WTC11 (cell line): ENCODE results near the gene STK39. TPM values are rescaled to one million over a fixed set of nuclear protein-coding genes. Genes with fewer than 3 reads are reported as not detected.

Experiments used
- ATAC-seq: fragments of 200-7000 bp; cut with Tn5 transposase; 2 replicates; pipeline ENCODE4 v1.10.0; 2021; ENCODE audit warnings: mild to moderate bottlenecking, moderate library complexity
- CTCF ChIA-PET: fragments of 300-600 bp; sonication (Branson Sonifier 250); formaldehyde crosslinking; loops from one replicate; lab custom pipeline; 2021; ENCODE audit warnings: antibody characterized with exemption; lab: Charles Lee
- POLR2A ChIA-PET: fragments of 350-600 bp; sonication (Branson Sonifier 250); formaldehyde crosslinking; loops from one replicate; lab custom pipeline; 2021; ENCODE audit warnings: antibody characterized with exemption; lab: Charles Lee
- DNase-seq: peaks from one replicate; pipeline ENCODE4 v3.0.0; 2021; ENCODE audit warnings: low spot score
- H3K27ac Mint-ChIP-seq: 2 replicates; pipeline ENCODE4 v1.8.0; 2021; ENCODE audit warnings: mixed read lengths
- H3K27me3 Mint-ChIP-seq: 2 replicates; pipeline ENCODE4 v1.8.0; 2021; ENCODE audit warnings: low read depth, mild to moderate bottlenecking, moderate library complexity, mixed read lengths
- H3K36me3 Mint-ChIP-seq: 2 replicates; pipeline ENCODE4 v1.8.0; 2021; ENCODE audit warnings: mixed read lengths
- H3K4me1 Mint-ChIP-seq: 2 replicates; pipeline ENCODE4 v1.8.0; 2022; ENCODE audit warnings: mixed read lengths
- H3K4me3 Mint-ChIP-seq: 2 replicates; pipeline ENCODE4 v1.8.0; 2021; ENCODE audit warnings: mild to moderate bottlenecking, moderate library complexity, mixed read lengths
- H3K9me3 Mint-ChIP-seq: 2 replicates; pipeline ENCODE4 v1.8.0; 2021; ENCODE audit warnings: mixed read lengths
- ARID4B ChIP-seq: sonication (generic); formaldehyde crosslinking; IDR thresholded peaks from 2 replicates; pipeline ENCODE4 v1.8.0; 2023; ENCODE audit warnings: missing genetic modification reagents, mild to moderate bottlenecking, borderline replicate concordance
- CBFB ChIP-seq: sonication (generic); formaldehyde crosslinking; IDR thresholded peaks from 2 replicates; pipeline ENCODE4 v1.8.1; 2022; ENCODE audit warnings: mild to moderate bottlenecking, low read depth, missing genetic modification reagents
- CDX4 ChIP-seq: fragments of 250-450 bp; sonication (Bioruptor Pico); IDR thresholded peaks from 2 replicates; pipeline ENCODE4 v1.9.0; 2021; ENCODE audit warnings: moderate library complexity, mild to moderate bottlenecking, inconsistent platforms, borderline replicate concordance
- CREM ChIP-seq: sonication (generic); formaldehyde crosslinking; IDR thresholded peaks from 2 replicates; pipeline ENCODE4 v1.8.1; 2022; ENCODE audit warnings: mild to moderate bottlenecking, missing genetic modification reagents, moderate library complexity
- ELF4 ChIP-seq: sonication (generic); formaldehyde crosslinking; IDR thresholded peaks from 2 replicates; pipeline ENCODE4 v1.8.1; 2022; ENCODE audit warnings: low read depth, mild to moderate bottlenecking, moderate library complexity, missing genetic modification reagents
- EMX1 ChIP-seq: fragments of 250-450 bp; sonication (Bioruptor Pico); IDR thresholded peaks from 2 replicates; pipeline ENCODE4 v1.8.0; 2021; ENCODE audit warnings: mild to moderate bottlenecking
- FOXJ3 ChIP-seq: sonication (generic); formaldehyde crosslinking; IDR thresholded peaks from 2 replicates; pipeline ENCODE4 v1.9.0; 2021; ENCODE audit warnings: missing genetic modification reagents, mild to moderate bottlenecking, borderline replicate concordance
- FOXK1 ChIP-seq: sonication (generic); formaldehyde crosslinking; IDR thresholded peaks from 2 replicates; pipeline ENCODE4 v1.8.0; 2022; ENCODE audit warnings: mild to moderate bottlenecking, moderate library complexity, missing genetic modification reagents
- HMGXB4 ChIP-seq: sonication (generic); formaldehyde crosslinking; IDR thresholded peaks from 2 replicates; pipeline ENCODE4 v1.8.1; 2023; ENCODE audit warnings: mild to moderate bottlenecking, moderate library complexity, missing genetic modification reagents
- MAX ChIP-seq: sonication (generic); formaldehyde crosslinking; IDR thresholded peaks from 2 replicates; pipeline ENCODE4 v1.8.0; 2022; ENCODE audit warnings: mild to moderate bottlenecking, missing genetic modification reagents
- MLX ChIP-seq: sonication (generic); formaldehyde crosslinking; IDR thresholded peaks from 2 replicates; pipeline ENCODE4 v1.8.1; 2023; ENCODE audit warnings: mild to moderate bottlenecking, missing genetic modification reagents, moderate library complexity
- NFATC4 ChIP-seq: fragments of 250-450 bp; sonication (Bioruptor Pico); IDR thresholded peaks from 2 replicates; pipeline ENCODE4 v1.9.0; 2021; ENCODE audit warnings: mild to moderate bottlenecking
- PREB ChIP-seq: sonication (generic); formaldehyde crosslinking; IDR thresholded peaks from 2 replicates; pipeline ENCODE4 v1.8.1; 2022; ENCODE audit warnings: mild to moderate bottlenecking, missing genetic modification reagents, moderate library complexity, borderline replicate concordance
- STAT6 ChIP-seq: sonication (generic); formaldehyde crosslinking; conservative IDR thresholded peaks from 2 replicates; pipeline ENCODE4 v1.8.1; 2023; ENCODE audit warnings: mild to moderate bottlenecking, low read depth, missing genetic modification reagents, moderate library complexity
- ZBTB21 ChIP-seq: sonication (generic); formaldehyde crosslinking; IDR thresholded peaks from 2 replicates; pipeline ENCODE4 v1.8.1; 2023; ENCODE audit warnings: mild to moderate bottlenecking, missing genetic modification reagents, borderline replicate concordance
- ZBTB43 ChIP-seq: sonication (generic); formaldehyde crosslinking; IDR thresholded peaks from 2 replicates; pipeline ENCODE4 v1.8.1; 2023; ENCODE audit warnings: mild to moderate bottlenecking, missing genetic modification reagents
- ZNF121 ChIP-seq: sonication (generic); formaldehyde crosslinking; IDR thresholded peaks from 2 replicates; pipeline ENCODE4 v1.8.0; 2023; ENCODE audit warnings: missing genetic modification reagents
- ZNF423 ChIP-seq: fragments of 250-450 bp; sonication (Bioruptor Pico); IDR thresholded peaks from 2 replicates; pipeline ENCODE4 v2.1.2; 2022; ENCODE audit warnings: mild to moderate bottlenecking, moderate library complexity
- ZNF532 ChIP-seq: fragments of 250-450 bp; sonication (Bioruptor Pico); IDR thresholded peaks from 2 replicates; pipeline ENCODE4 v1.9.0; 2021; ENCODE audit warnings: mild to moderate bottlenecking, borderline replicate concordance
- total RNA-seq: library from RNA; stranded (reverse); gene quantifications from 3 replicates; pipeline ENCODE4 v1.2.3, GENCODE V29; 2021

STK39 gene
- total RNA-seq, 1 experiment from 2014 or later: 20.5 TPM

- TF ChIP-seq ZNF532 (no peak), MAX (no peak), CBFB (CRISPR knock-in tag) (no peak), ZBTB43 (CRISPR knock-in tag) (no peak), NFATC4 (CRISPR knock-in tag) (no peak), CREM (CRISPR knock-in tag) (no peak), ZNF423 (no peak), EMX1 (CRISPR knock-in tag) (no peak), STAT6 (CRISPR knock-in tag) (no peak), ARID4B (no peak)
These were observed 5.6 kb downstream of the STK39 start (continued) for GRCh38 chr2:168241746-168242145.

- DNase-seq (no peak), ATAC-seq (peak; percentile 63)
- Mint-ChIP-seq H3K27ac (no peak overlapping the region), H3K36me3 (peaks cover 11% of the 10 kb centered on the region), H3K4me1 (peaks cover 30% of the 10 kb centered on the region), H3K4me3 (no peak overlapping the region), H3K9me3 (no peaks in the 10 kb centered on the region), H3K27me3 (no peaks in the 10 kb centered on the region; the same call in 1 of the 2 replicates)
- POLR2A ChIA-PET: no interaction called here
- CTCF ChIA-PET: no interaction called here
- TF ChIP-seq ZBTB21 (CRISPR knock-in tag) (no peak), HMGXB4 (CRISPR knock-in tag) (no peak), MLX (CRISPR knock-in tag) (no peak), CDX4 (CRISPR knock-in tag) (no peak), PREB (no peak), EMX1 (CRISPR knock-in tag) (no peak), FOXK1 (CRISPR knock-in tag) (no peak), FOXJ3 (no peak), ELF4 (CRISPR knock-in tag) (no peak), ZNF121 (CRISPR knock-in tag) (no peak)
These were observed 6.2 kb downstream of the STK39 start for GRCh38 chr2:168241208-168241607.
